HCEC 1CT (cell line): ENCODE data around the gene TSPAN18.

ENCODE experiments used
- DNase-seq: peaks from one replicate; pipeline ENCODE4 v3.0.0-alpha.2; 2017

The TSPAN18 gene

GRCh38 chr11:44969651-44970252 lies 243.0 kb downstream of the TSPAN18 start:
- DNase-seq, result no peak

GRCh38 chr11:44970293-44970692 lies 243.5 kb downstream of the TSPAN18 start:
- DNase-seq, result no peak

- no peak for DNase-seq
These were observed 244.4 kb downstream of the TSPAN18 start for GRCh38 chr11:44971185-44971584.

- DNase-seq, result no peak
These were observed 246.1 kb downstream of the TSPAN18 start for GRCh38 chr11:44972746-44973435.

- no peak for DNase-seq
These were observed 247.1 kb downstream of the TSPAN18 start for GRCh38 chr11:44973632-44974401.

GRCh38 chr11:44974402-44975000 lies 247.7 kb downstream of the TSPAN18 start:
- no peak for DNase-seq

GRCh38 chr11:44976576-44976975 lies 249.8 kb downstream of the TSPAN18 start:
- DNase-seq, result no peak

- peak; percentile 9 for DNase-seq
These were observed 250.8 kb downstream of the TSPAN18 start for GRCh38 chr11:44977493-44977984.

- DNase-seq, result no peak
These were observed 251.7 kb downstream of the TSPAN18 start for GRCh38 chr11:44978274-44978960.

GRCh38 chr11:44978961-44979331 lies 252.2 kb downstream of the TSPAN18 start:
- DNase-seq, result no peak

- DNase-seq, result no peak
These were observed 253.0 kb downstream of the TSPAN18 start for GRCh38 chr11:44979543-44980399.

- no peak for DNase-seq
These were observed 254.0 kb downstream of the TSPAN18 start for GRCh38 chr11:44980533-44981427.
